ENCODE results near the gene CHRM1. TPM values are rescaled to one million over a fixed set of nuclear protein-coding genes. Genes with fewer than 3 reads are reported as not detected.
"Not testable (repeated sequence)": the region's sequence is repeated elsewhere in the genome, so short reads cannot be mapped to it uniquely, and the experiment has no call there.

CHRM1 gene
- total RNA-seq, 2 donors from 2014 or later = not detected

- ATAC-seq = no peak
- H3K27ac Mint-ChIP-seq = no peak overlapping the region
Measured at GRCh38 chr11:62863687-62864335, 57.4 kb downstream of the CHRM1 start.

GRCh38 chr11:62861564-62862192 lies 59.5 kb downstream of the CHRM1 start:
- DNase-seq (ENCODE audit: low spot score in 2 of 2); H3K9me3 Mint-ChIP-seq; H3K27ac Mint-ChIP-seq; ATAC-seq: not testable (repeated sequence)
- peaks cover 13 to 27% of the 10 kb centered on the region in 2 donors for H3K36me3 Mint-ChIP-seq

More at GRCh38 chr11:62863687-62864335, 57.4 kb downstream of the CHRM1 start:
- Mint-ChIP-seq H3K9me3 (no peaks in the 10 kb centered on the region), H3K36me3 (peaks cover 4 to 13% of the 10 kb centered on the region in 2 donors)
- DNase-seq (ENCODE audit: low spot score in 2 of 2) = no peak

GRCh38 chr11:62860835-62861563 lies 60.2 kb downstream of the CHRM1 start:
- Mint-ChIP-seq H3K36me3 (peaks cover 17 to 28% of the 10 kb centered on the region in 2 donors), H3K27ac (no peak overlapping the region), H3K9me3 (no peaks in the 10 kb centered on the region)
- DNase-seq (ENCODE audit: low spot score in 2 of 2) (no peak), ATAC-seq (peak; percentile 15 to 66)

GRCh38 chr11:62859281-62859703 lies 61.9 kb downstream of the CHRM1 start:
- H3K9me3 Mint-ChIP-seq; ATAC-seq; DNase-seq (ENCODE audit: low spot score in 2 of 2): not testable (repeated sequence)
- Mint-ChIP-seq H3K36me3 (peaks cover 28 to 45% of the 10 kb centered on the region in 2 donors), H3K27ac (peak overlapping the region in 1 of 2 donors; percentile 40)

Other genes starting within 250 kb of the CHRM1 start
- 1 to 10 TPM in 1 of 2 donors, under 1 TPM in 1; 0.87 to 4.7 TPM for gene UQCC3, start 249.7 kb downstream of the CHRM1 start, total RNA-seq
- 10 to 100 TPM; 16.6 to 24.3 TPM for gene LBHD1, start 249.1 kb downstream of the CHRM1 start, total RNA-seq
- gene UBXN1, start 242.3 kb downstream of the CHRM1 start, total RNA-seq = 100 to 1,000 TPM in 1 of 2 donors, 10 to 100 TPM in 1; 97.2 to 129 TPM
- under 1 TPM; 0.48 to 0.49 TPM for gene LRRN4CL, start 231.8 kb downstream of the CHRM1 start, total RNA-seq
- 10 to 100 TPM; 28.8 to 42.6 TPM for gene BSCL2, start 213.9 kb downstream of the CHRM1 start, total RNA-seq
- not detected for gene GNG3, start 213.7 kb downstream of the CHRM1 start, total RNA-seq
- gene HNRNPUL2, start 193.9 kb downstream of the CHRM1 start, total RNA-seq = 10 to 100 TPM; 54.4 to 63.2 TPM
- 10 to 100 TPM; 55.6 to 68.9 TPM for gene TTC9C, start 192.9 kb downstream of the CHRM1 start, total RNA-seq
- gene ZBTB3, start 167.2 kb downstream of the CHRM1 start, total RNA-seq = 10 to 100 TPM in 1 of 2 donors, 1 to 10 TPM in 1; 7.8 to 23.9 TPM
- 100 to 1,000 TPM; 116 to 172 TPM for gene POLR2G, start 159.8 kb downstream of the CHRM1 start, total RNA-seq
- gene TAF6L, start 150.0 kb downstream of the CHRM1 start, total RNA-seq = 10 to 100 TPM; 16.7 to 32.2 TPM
- 10 to 100 TPM; 19.5 to 20.9 TPM for gene TMEM179B, start 134.0 kb downstream of the CHRM1 start, total RNA-seq
- 10 to 100 TPM in 1 of 2 donors, 1 to 10 TPM in 1; 8.9 to 11.3 TPM for gene TMEM223, start 129.4 kb downstream of the CHRM1 start, total RNA-seq
- gene NXF1, start 115.9 kb downstream of the CHRM1 start, total RNA-seq = 100 to 1,000 TPM; 104 to 132 TPM
- gene STX5, start 89.3 kb downstream of the CHRM1 start, total RNA-seq = 10 to 100 TPM; 23.0 to 61.3 TPM
- under 1 TPM in 1 of 2 donors, not detected in 1; 0.70 TPM for gene TEX54, start 88.5 kb downstream of the CHRM1 start, total RNA-seq
- gene WDR74, start 81.8 kb downstream of the CHRM1 start, total RNA-seq = 100 to 1,000 TPM in 1 of 2 donors, 10 to 100 TPM in 1; 87.2 to 105 TPM
- gene SLC3A2, start 40.5 kb downstream of the CHRM1 start, total RNA-seq = 100 to 1,000 TPM; 295 to 308 TPM
- not detected for gene SLC22A6, start 63.6 kb upstream of the CHRM1 start, total RNA-seq
- gene SLC22A8, start 94.5 kb upstream of the CHRM1 start, total RNA-seq = not detected
- not detected for gene SLC22A24, start 222.9 kb upstream of the CHRM1 start, total RNA-seq